HG02759 (cell line): ENCODE data around the gene TRIM54.

Source experiments
- ATAC-seq: cut with Tn5 transposase; IDR thresholded peaks from one replicate; pipeline ENCODE4 v1.9.1; 2021; ENCODE audit warnings: mild to moderate bottlenecking, moderate library complexity; ENCODE audit not compliant: unreplicated experiment

TRIM54 gene

DNA sequence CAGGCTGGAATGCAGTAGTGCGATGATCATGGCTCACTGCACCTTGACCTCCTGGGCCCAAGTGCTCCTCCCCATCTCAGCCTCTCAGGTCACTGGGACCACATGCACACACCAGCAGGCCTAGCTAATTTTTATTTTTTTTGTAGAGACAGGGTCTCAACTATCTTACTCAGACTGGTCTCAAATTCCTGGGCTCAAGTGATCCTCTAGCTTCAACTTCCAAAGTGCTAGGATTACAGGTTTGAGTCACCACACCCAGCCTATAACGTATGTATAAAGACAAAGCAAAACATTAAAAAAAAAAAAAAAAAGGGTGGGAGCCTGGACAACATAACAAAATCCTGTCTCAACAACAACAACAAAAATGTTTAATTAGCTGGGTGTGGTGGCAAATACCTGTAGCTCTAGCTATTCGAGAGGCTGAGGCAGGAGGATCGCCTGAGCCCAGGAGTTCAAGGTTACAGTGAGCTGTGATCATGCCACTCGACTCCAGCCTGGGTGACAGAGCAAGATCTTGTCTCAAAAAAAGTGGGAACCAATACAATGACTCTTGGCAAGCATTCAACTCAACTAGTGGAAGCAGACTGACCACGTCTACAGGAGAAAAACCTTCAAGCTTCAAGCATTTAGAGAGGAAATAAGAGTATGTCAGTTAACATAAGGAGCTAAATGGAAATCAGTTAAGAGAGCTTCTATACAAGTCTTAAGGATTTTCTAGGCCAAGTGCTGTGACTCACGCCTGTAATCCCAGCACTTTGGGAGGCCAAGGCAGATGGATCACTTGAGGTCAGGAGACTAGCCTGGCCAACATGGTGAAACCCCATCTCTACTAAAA is 71.8 kb downstream of the TRIM54 start:
- no peak for ATAC-seq

DNA sequence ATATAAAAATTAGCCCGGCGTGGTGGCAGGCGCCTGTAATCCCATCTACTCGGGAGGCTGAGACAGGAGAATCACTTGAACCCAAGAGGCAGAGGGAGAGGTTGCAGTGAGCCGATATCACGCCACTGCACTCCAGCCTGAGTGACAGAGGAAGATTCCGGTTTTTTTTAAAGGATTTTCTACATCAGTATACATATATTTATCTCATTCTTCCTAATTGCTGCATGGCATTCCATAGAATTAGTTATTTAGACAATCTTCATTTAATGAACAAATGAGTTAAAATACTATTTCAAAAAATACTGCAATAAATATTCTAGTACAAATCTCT is 72.3 kb downstream of the TRIM54 start:
- ATAC-seq: no peak

DNA sequence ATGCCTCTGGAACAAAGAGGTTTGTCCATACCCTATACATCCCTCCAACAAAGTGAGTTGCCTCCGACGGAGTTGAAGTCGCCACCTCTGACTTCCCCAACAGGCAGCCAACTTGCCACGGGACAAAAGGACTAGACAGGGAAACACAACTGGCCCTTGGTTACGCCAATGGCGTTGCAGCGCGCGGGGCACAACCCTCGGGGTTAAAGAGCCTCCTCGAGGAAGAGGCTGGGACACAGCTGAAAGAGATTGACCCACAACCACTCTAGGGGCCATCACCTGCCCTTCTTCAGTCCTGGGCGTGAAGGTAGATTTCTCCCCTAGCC is 73.8 kb downstream of the TRIM54 start:
- ATAC-seq: peak; percentile 21

DNA sequence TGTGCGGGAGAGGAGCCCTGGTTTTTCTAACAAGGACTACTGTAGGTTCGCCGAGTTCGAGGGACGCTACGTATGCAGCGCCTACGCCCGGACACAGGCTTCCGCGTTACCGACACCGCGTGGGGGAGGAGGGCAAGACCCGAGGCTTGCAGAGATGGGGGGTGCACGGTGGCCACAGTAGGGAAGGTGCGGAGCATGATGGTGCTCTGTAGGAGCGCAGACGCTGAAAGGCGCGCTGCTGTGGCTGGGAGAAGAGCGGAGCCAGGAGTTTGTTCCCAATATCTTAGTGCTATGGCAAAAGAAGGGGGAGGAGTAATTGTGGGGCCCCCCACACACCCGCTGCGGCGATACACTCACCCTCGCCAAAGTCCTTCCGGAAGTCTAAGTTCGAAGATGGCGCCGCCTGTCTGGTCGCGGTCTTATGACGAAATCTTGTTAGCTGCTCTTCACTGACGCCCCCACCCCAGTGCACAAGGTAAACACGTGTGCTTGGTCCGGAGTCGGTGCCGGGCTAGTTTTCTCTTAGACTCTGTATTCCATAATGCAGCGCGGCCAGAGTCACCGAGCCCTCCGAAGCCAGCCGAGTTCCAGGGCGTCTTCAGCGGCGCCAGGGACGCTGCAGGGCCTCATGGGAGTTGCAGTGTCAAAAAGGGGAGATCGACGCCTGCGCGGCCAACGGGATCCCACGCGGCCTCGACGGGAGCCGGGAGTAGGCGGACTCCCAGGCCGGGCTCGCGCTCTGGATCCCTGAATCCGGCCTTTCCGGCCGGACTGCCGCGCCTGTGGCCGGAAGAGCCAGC is 74.4 kb downstream of the TRIM54 start, which contains the start of gene GTF3C2:
Gene GTF3C2 (minus strand): TSS at position 383 of the 800 bp plus-strand sequence. CDS start 13,210 bp downstream, outside the sequence.
- ATAC-seq: peak; percentile 86
